K562 (cell line): ENCODE data around the gene RIPPLY3. TPM values are rescaled to one million over a fixed set of nuclear protein-coding genes. Genes with fewer than 3 reads are reported as not detected.

Source experiments
- BRD4 ChIP-seq: fragments of 200-600 bp; sonication (generic); IDR thresholded peaks from 2 replicates; pipeline ENCODE4 v1.6.1; 2017; ENCODE audit warnings: inconsistent platforms
- CBX1 ChIP-seq: sonication (generic); IDR thresholded peaks from 2 replicates; pipeline ENCODE4 v1.6.1; 2016; ENCODE audit warnings: antibody characterized with exemption, low read depth, mild to moderate bottlenecking
- CBX3 ChIP-seq, 2 experiments: IDR thresholded peaks; 1 replicate in 1 of 2; 2 replicates in 1 of 2; pipeline ENCODE4 v1.6.1; 2012; ENCODE audit warnings: inconsistent platforms in 2 of 2, low read length in 2 of 2, borderline replicate concordance in 1 of 2, control low read depth in 1 of 2
- CSDE1 ChIP-seq, 2 experiments: fragments of 450-650 bp; IDR thresholded peaks; 2 replicates each; pipeline ENCODE4 v1.6.1; 2016; ENCODE audit warnings: mild to moderate bottlenecking in 1 of 2
- FOXO4 ChIP-seq: fragments of 450-650 bp; formaldehyde crosslinking; IDR thresholded peaks from 2 replicates; pipeline ENCODE4 v1.4.0; 2020; ENCODE audit warnings: mild to moderate bottlenecking, moderate library complexity
- KAT7 ChIP-seq: sonication (generic); formaldehyde crosslinking; IDR thresholded peaks from 2 replicates; pipeline ENCODE4 v1.8.0; 2022; ENCODE audit warnings: missing genetic modification reagents, mild to moderate bottlenecking, borderline replicate concordance
- KDM1A ChIP-seq, 2 experiments: fragments of 450-650 bp; IDR thresholded peaks; 2 replicates each; pipeline ENCODE4 v1.6.1; 2016; ENCODE audit warnings: mild to moderate bottlenecking in 2 of 2
- KDM2B ChIP-seq: fragments of 250-450 bp; sonication (Bioruptor Pico); IDR thresholded peaks from 2 replicates; pipeline ENCODE4 v1.8.0; 2021; ENCODE audit warnings: mild to moderate bottlenecking, moderate library complexity
- LARP7 ChIP-seq: fragments of 450-650 bp; IDR thresholded peaks from 2 replicates; pipeline ENCODE4 v1.6.1; 2016
- POU5F1 ChIP-seq: fragments of 150-350 bp; IDR thresholded peaks from 2 replicates; pipeline ENCODE4 v1.6.1; 2014; ENCODE audit warnings: borderline replicate concordance, low read length, low read depth, mild to moderate bottlenecking; ENCODE audit not compliant: partially characterized antibody
- PTRF ChIP-seq: fragments of 450-650 bp; IDR thresholded peaks from 2 replicates; pipeline ENCODE4 v1.6.1; 2016; ENCODE audit warnings: mild to moderate bottlenecking, missing genetic modification characterization, missing compliant biosample characterization
- RBBP5 ChIP-seq: fragments of 200-600 bp; sonication (generic); IDR thresholded peaks from 2 replicates; pipeline ENCODE4 v1.6.1; 2012; ENCODE audit warnings: borderline replicate concordance, mild to moderate bottlenecking, low read length, control low read depth, inconsistent platforms; ENCODE audit not compliant: insufficient read depth, poor library complexity, severe bottlenecking
- TAF9B ChIP-seq: fragments of 450-650 bp; IDR thresholded peaks from 2 replicates; pipeline ENCODE4 v1.6.1; 2018; ENCODE audit warnings: mild to moderate bottlenecking; ENCODE audit not compliant: partially characterized antibody
- TGIF2 ChIP-seq: sonication (generic); formaldehyde crosslinking; IDR thresholded peaks from 2 replicates; pipeline ENCODE4 v1.8.1; 2022; ENCODE audit warnings: mild to moderate bottlenecking, missing genetic modification reagents, moderate library complexity
- UBTF ChIP-seq, 2 experiments: IDR thresholded peaks; 2 replicates each; pipeline ENCODE4 v1.6.1; 2012; ENCODE audit warnings: improper control_type of control experiment in 2 of 2, low read depth in 2 of 2, low read length in 2 of 2, borderline replicate concordance in 1 of 2
- ZFP1 ChIP-seq: fragments of 450-650 bp; formaldehyde crosslinking; IDR thresholded peaks from 2 replicates; pipeline ENCODE4 v1.4.0; 2020; ENCODE audit warnings: mild to moderate bottlenecking, mixed read lengths
- ZNF668 ChIP-seq: fragments of 250-450 bp; sonication (Bioruptor Pico); IDR thresholded peaks from 2 replicates; pipeline ENCODE4 v1.8.0; 2022; ENCODE audit warnings: mild to moderate bottlenecking, inconsistent platforms
- ZNF707 ChIP-seq: fragments of 250-450 bp; sonication (Bioruptor Pico); conservative IDR thresholded peaks from 2 replicates; pipeline ENCODE4 v1.8.0; 2022; ENCODE audit warnings: inconsistent platforms, mild to moderate bottlenecking, moderate library complexity
- ZNF79 ChIP-seq: fragments of 250-450 bp; sonication (Bioruptor Pico); IDR thresholded peaks from 2 replicates; pipeline ENCODE4 v1.4.0; 2020; ENCODE audit warnings: low read depth, mild to moderate bottlenecking, moderate library complexity
- ZSCAN29 ChIP-seq: fragments of 450-650 bp; IDR thresholded peaks from 2 replicates; pipeline ENCODE4 v1.6.1; 2017
- polyA plus RNA-seq, 8 experiments: library from polyadenylated mRNA; depleted of rRNA in 4 of 8; stranded (reverse) in 5 of 8; unstranded in 3 of 8; fragments of >200 nt; fragmentation: Nextera tagmentation in 2 of 8; fragmentation: Illumina TruSeq in 1 of 8; extraction: Ambion mirVana in 2 of 8; extraction: Trizol in 1 of 8; gene quantifications; 2 replicates each; pipeline versions ENCODE4 v1.2.1 to v1.2.3, GENCODE V29; 2011 to 2014; ENCODE audit warnings: inconsistent platforms in 1 of 8, missing spikeins in 1 of 8
- total RNA-seq, 7 experiments: library from RNA; depleted of rRNA in 6 of 7; stranded (reverse); fragments of >200 nt in 6 of 7; fragmentation: Illumina TruSeq in 2 of 7; extraction: Trizol in 2 of 7; gene quantifications; 2 replicates each; pipeline versions ENCODE4 v1.2.1 to v1.2.3, GENCODE V29; 2011 to 2021; ENCODE audit warnings: low replicate concordance in 1 of 7
- TF ChIP-seq, protein P1 (sequence below): fragments of 450-650 bp; IDR thresholded peaks from 2 replicates; pipeline ENCODE4 v1.6.1; 2016
- TF ChIP-seq, protein P2 (sequence below): fragments of 450-650 bp; IDR thresholded peaks from 2 replicates; pipeline ENCODE4 v1.7.0; 2016; ENCODE audit warnings: borderline replicate concordance

RIPPLY3 gene
- total and polyA plus RNA-seq, 9 of the 15 experiments (the other 6 are each of a cell fraction or from before 2014, with no cell fraction given), result not detected

- TF ChIP-seq ZNF668 (CRISPR knock-in tag), result no peak
- TF ChIP-seq UBTF (IDR thresholded peaks at IDR 0.05; ENCODE audit: borderline replicate concordance in 1 of 2, low read depth in 2 of 2, low read length in 2 of 2), result peak; percentile 56; a peak in 1 of 4 replicates
- 0 out of 2 replicates have a peak, but pooled peaks have one; percentile 80 for TF ChIP-seq TGIF2
- TF ChIP-seq KAT7 (CRISPR knock-in tag), result 0 out of 2 replicates have a peak, but pooled peaks have one; percentile 72
- TF ChIP-seq ZNF79, result no peak
- peak; percentile 8 for TF ChIP-seq TAF9B
- 0 out of 2 replicates have a peak, but pooled peaks have one; percentile 59 for TF ChIP-seq CBX1
- TF ChIP-seq KDM1A (IDR thresholded peaks at IDR 0.05), result no peak; a peak in 1 of 4 replicates
- TF ChIP-seq, protein P1, sequence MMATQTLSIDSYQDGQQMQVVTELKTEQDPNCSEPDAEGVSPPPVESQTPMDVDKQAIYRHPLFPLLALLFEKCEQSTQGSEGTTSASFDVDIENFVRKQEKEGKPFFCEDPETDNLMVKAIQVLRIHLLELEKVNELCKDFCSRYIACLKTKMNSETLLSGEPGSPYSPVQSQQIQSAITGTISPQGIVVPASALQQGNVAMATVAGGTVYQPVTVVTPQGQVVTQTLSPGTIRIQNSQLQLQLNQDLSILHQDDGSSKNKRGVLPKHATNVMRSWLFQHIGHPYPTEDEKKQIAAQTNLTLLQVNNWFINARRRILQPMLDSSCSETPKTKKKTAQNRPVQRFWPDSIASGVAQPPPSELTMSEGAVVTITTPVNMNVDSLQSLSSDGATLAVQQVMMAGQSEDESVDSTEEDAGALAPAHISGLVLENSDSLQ, result peak; percentile 59
- 0 out of 2 replicates have a peak, but pooled peaks have one; percentile 7 for TF ChIP-seq LARP7
- TF ChIP-seq ZFP1, result no peak
- TF ChIP-seq ZNF707, result no peak
- no peak for TF ChIP-seq PTRF (tag)
- TF ChIP-seq BRD4, result 0 out of 2 replicates have a peak, but pooled peaks have one; percentile 58
- TF ChIP-seq, protein P2, sequence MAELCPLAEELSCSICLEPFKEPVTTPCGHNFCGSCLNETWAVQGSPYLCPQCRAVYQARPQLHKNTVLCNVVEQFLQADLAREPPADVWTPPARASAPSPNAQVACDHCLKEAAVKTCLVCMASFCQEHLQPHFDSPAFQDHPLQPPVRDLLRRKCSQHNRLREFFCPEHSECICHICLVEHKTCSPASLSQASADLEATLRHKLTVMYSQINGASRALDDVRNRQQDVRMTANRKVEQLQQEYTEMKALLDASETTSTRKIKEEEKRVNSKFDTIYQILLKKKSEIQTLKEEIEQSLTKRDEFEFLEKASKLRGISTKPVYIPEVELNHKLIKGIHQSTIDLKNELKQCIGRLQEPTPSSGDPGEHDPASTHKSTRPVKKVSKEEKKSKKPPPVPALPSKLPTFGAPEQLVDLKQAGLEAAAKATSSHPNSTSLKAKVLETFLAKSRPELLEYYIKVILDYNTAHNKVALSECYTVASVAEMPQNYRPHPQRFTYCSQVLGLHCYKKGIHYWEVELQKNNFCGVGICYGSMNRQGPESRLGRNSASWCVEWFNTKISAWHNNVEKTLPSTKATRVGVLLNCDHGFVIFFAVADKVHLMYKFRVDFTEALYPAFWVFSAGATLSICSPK, result no peak
- no peak for TF ChIP-seq CSDE1 (IDR thresholded peaks at IDR 0.05)
- 0 out of 2 replicates have a peak, but pooled peaks have one; percentile 39 for TF ChIP-seq KDM2B (CRISPR knock-in tag)
- peak; percentile 78 for TF ChIP-seq RBBP5
- no peak for TF ChIP-seq ZSCAN29
- TF ChIP-seq FOXO4 (CRISPR knock-in tag), result no peak
- 0 out of 3 replicates have a peak, but pooled peaks of 1 of the 2 experiments have one; percentile 2 for TF ChIP-seq CBX3 (IDR thresholded peaks at IDR 0.05; ENCODE audit: borderline replicate concordance in 1 of 2, low read length in 2 of 2)
- TF ChIP-seq POU5F1, result no peak
Observed at GRCh38 chr21:36966066-36966820, 40.3 kb upstream of the RIPPLY3 start, which contains the start of gene HLCS (continued).
